ENCODE measurements around the gene SLC20A1. TPM values are rescaled to one million over a fixed set of nuclear protein-coding genes. Genes with fewer than 3 reads are reported as not detected.
A peak's percentile ranks its signal among the peaks of the same experiment; 100 is the strongest.

Gene SLC20A1
- total RNA-seq, 1 experiment from 2014 or later: 117 TPM

DNA sequence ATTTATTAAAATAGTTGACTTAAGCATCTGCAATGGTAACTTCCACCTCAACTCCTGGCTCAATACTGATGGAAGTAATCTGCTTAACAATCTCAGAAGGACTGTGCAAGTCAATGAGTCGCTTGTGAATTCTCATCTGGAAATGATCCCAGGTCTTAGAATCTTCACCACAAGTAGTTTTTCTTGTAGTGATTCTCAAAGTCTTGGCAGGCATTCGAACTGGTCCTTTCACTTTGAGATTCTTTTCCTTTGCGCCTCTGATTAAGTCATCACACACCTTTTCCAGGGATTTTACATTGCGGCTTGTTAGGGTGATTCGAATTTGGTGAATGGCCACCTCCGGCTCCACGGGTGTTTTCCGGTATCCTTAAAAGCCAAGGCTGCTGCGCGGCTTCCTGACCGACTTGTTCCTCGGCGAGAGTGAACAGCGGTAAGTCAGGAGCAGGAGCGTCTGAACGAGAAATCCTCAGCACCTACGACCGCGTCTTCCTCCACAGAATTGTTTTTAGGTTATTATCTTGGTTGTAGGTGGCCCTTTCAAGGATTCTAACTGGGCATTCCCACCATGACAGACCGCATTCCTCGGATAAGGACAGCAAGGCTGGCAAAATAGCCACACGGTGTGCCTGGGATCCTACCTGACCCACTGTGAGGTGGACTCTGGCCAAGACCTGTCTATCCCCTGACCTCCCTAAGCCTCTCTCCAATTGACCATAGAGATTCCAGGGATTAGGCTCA is 23.8 kb upstream of the SLC20A1 start:
- peak overlapping the region; percentile 26 for H3K4me3 ChIP-seq
- DNase-seq: peak; percentile 67
- H3K9me3 ChIP-seq: no peaks in the 10 kb centered on the region

DNA sequence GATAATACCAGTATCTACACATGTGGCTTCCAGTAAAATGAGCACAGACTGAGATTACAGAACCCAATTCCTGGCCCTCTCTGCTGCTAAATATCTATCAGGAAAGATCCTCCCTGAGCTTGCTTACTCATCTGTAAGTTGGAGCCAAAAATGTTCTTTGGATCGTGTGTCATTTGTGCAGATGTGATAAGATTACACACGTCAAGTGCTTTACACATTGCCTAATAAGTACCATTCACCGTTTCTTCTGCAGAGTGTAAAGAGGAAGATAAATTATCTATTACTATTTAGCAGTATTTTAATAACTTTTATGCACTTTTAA is 23.2 kb upstream of the SLC20A1 start:
- peak overlapping the region; percentile 26 for H3K4me3 ChIP-seq
- no peaks in the 10 kb centered on the region for H3K36me3 ChIP-seq
- no peaks in the 10 kb centered on the region for H3K9me3 ChIP-seq
- DNase-seq: peak; percentile 53
- no peaks in the 10 kb centered on the region for H3K27me3 ChIP-seq

More for the DNA sequence above, 23.8 kb upstream of the SLC20A1 start:
- Histone ChIP-seq H3K27me3 (no peaks in the 10 kb centered on the region), H3K36me3 (no peaks in the 10 kb centered on the region)

DNA sequence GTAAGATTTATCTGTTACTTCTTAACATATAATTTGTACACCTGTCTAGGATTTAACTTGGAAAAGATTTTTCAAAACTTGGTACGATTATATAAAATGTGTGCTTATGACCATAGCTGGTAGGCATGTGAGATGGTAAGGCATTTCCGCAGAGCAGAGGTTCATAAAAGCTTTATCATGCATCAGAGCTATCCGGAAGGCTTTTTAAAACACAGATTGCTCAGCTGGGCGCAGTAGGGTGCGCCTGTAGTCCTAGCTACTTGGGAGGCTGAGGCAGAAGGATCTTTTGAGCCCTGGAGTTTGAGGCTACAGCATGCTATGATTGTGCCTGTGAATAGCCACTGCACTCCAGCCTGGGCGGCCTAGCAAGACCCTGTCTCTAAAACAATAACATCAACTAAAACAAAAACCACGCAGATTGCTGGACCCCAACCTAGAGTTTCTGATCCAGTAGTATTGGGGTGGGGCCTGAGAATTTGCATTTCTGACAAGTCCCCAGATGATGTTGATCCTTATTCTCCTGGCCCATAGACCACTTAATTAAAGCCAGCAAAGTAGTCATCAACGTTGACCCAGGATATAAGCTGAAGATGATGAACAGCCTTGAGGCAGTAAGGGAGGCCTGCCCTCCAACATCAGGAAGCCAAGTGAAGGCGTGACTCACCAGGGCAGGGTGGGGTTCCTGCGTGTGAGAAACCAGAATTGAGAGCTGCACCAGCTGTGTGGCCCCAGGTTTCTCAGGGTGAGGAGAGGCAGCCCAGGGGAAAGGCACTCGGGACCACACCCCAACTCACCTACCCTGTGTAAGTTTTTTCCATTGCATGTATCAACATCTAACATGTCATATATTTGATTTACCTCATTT is 21.6 kb upstream of the SLC20A1 start:
- Histone ChIP-seq H3K36me3 (no peaks in the 10 kb centered on the region), H3K9me3 (no peaks in the 10 kb centered on the region), H3K27me3 (no peaks in the 10 kb centered on the region), H3K4me3 (no peak overlapping the region)
- peak; percentile 92 for DNase-seq

DNA sequence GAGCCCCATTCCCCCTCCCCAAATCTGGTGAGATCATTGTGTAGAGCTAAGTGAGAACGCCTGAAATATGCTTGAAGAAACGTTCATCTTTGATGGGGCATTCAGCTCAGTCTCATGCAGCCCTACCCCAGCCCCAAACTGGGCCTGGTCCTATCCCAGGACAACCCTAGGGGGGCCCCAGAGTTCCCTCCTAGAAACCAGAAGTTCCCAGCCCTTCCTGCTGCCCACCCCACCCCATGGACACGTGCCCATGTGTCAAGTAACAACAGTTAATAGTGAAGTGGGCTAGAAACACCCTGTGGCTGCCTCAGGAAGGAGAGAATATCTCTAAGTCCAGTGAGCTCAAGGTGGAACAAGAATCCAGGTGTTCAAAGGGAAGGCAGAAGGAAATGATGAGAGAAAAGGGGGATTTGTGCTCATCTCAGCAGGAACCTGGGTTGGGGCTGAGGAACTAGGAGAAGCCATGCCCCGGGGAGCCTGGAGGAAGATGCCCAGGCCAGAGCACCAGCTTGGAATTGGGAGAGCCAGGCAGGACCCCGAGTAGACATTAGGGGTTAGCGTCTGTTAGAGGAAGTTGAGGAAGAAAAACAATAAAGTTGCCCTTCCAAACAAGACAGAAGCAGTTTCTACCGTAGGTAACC is 20.1 kb upstream of the SLC20A1 start:
- no peak overlapping the region for H3K4me3 ChIP-seq
- H3K36me3 ChIP-seq: no peaks in the 10 kb centered on the region
- no peaks in the 10 kb centered on the region for H3K9me3 ChIP-seq
- no peaks in the 10 kb centered on the region for H3K27me3 ChIP-seq
- no peak for DNase-seq

DNA sequence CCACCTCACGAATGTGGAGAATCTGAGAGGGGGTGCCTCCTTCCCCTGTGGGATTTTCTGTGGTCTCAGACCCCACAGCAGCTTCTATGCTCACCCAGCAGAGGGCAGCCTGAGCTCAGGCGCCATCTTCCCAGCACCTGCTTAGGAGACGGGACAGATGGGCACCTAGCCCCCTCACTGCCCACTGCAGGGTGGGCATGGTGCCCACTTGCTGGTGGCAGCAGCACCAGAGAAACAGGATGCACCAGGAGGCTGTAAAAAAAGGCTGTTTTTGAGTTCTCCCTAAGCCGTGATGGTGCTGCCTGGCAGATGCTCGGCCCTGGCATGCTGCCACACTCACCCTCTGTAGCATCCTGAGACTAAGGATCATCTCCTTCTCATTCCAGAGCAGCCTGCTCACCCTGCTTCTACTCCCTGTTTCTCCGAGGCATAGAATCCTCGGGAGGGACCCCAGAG is 19.1 kb upstream of the SLC20A1 start:
- no peaks in the 10 kb centered on the region for H3K36me3 ChIP-seq
- H3K4me3 ChIP-seq: 0 out of 2 replicates have a peak overlapping the region, but pooled peaks have one; percentile 2
- H3K27me3 ChIP-seq: no peaks in the 10 kb centered on the region
- peak; percentile 76 for DNase-seq
- H3K9me3 ChIP-seq: no peaks in the 10 kb centered on the region

DNA sequence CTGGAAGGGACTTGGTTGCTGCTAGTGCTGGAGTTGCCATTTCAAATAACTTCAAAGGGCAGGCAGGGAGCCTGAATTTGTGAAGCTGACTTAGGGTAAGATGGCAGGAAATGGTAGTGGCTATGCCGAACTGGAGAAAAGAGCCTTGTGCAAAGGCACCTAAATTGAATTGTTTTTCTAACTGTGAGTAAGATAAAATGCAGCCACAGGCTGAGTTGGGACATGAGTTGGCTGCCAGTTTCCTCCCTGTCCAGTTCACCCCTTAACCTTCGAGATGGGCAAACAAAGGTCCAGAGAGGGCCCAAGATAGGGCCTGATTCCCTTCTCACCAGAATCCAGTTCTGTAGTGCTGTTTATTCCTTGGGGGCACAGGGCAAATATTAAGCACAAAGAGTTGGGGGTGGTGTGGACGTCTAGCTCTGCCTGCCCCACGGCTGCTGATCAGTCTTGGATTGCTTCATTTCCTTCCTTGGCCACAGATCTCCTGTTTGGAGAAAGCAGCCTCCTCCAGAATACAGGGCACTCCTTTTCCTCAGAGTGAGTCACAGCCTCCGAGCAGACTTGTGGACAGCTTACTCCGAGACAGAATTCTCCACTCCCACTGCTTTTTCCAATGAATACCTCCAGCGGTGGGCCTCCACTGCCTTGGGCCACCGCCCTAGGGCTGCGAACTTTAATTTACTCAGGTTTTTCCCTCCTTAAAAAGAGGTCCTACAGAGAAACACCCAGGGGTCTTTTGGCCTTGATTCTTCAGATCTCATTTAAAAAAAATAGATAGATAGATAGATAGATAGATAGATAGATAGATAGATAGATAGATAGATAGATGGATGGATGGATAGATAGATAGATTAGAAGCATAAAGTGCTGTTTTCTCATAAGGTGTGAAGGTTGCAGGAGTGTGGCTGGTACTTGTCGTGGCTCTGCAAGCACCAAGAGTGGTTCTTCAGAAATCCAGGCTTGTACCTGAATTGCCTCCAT is 18.4 kb upstream of the SLC20A1 start:
- Histone ChIP-seq H3K27me3 (no peaks in the 10 kb centered on the region), H3K4me3 (peak overlapping the region; percentile 2; the same call in 1 of the 2 replicates), H3K9me3 (no peaks in the 10 kb centered on the region), H3K36me3 (no peaks in the 10 kb centered on the region)
- DNase-seq: peak; percentile 91

DNA sequence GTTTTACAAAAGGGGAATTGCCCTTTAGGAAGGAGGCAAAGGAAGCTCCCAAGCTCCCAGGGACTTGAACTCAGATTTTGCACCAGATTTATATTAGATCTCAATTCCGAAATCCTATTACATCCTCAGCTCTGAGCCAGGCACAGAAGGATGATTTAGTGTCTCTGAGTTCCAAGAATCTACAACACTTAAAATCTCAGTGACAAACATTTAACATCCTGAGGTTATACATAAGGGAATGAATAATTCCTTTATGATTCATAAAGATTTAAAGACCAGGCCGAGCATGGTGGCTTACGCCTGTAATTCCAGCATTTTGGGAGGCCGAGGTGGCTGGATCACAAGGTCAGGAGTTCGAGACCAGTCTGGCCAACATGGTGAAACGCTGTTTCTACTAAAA is 16.5 kb upstream of the SLC20A1 start:
- no peak for DNase-seq
- no peaks in the 10 kb centered on the region for H3K27me3 ChIP-seq
- no peaks in the 10 kb centered on the region for H3K36me3 ChIP-seq
- H3K9me3 ChIP-seq: no peaks in the 10 kb centered on the region
- no peak overlapping the region for H3K4me3 ChIP-seq

DNA sequence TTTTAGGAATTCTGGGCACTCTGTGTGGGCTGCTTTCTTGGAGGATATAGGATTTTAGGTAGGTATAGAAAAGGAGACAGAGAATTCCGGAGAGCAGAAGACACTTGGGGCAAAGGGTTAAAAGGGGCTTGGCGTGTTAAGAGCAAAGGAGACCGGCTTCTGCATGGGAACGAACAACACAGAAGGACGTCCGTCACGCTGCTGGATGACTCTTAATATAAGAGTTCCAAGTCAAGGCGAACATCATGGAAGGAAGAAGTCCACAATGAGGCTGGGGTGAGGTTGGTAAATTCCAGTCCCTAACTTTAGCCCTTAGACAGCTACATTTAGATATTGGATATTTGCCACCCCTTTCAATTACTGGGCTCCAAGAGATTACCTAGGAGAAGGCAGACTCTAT is 15.9 kb upstream of the SLC20A1 start:
- Histone ChIP-seq H3K36me3 (no peaks in the 10 kb centered on the region), H3K9me3 (no peaks in the 10 kb centered on the region), H3K4me3 (no peak overlapping the region), H3K27me3 (no peaks in the 10 kb centered on the region)
- DNase-seq: no peak

DNA sequence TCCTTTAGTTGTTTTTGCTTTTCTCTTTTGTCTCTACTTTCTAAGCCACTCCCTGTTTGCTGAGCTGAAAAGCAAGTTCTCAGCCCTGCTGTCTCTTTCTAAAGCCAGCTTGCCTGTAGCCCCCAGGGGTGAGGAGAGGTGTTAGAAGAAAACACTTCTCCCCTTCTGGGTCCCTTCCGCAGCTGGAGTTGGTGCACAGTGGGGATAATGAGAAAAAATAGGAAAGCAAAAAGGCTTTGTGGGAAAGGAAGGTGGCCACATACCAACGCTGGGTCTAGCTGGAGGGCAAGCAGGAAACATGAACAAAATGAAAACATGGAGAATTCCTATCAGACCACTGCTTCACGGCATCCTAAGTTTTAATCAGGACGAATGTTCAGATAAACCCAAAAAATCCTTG is 15.5 kb upstream of the SLC20A1 start:
- Histone ChIP-seq H3K4me3 (no peak overlapping the region), H3K36me3 (no peaks in the 10 kb centered on the region), H3K27me3 (no peaks in the 10 kb centered on the region), H3K9me3 (no peaks in the 10 kb centered on the region)
- DNase-seq: no peak

DNA sequence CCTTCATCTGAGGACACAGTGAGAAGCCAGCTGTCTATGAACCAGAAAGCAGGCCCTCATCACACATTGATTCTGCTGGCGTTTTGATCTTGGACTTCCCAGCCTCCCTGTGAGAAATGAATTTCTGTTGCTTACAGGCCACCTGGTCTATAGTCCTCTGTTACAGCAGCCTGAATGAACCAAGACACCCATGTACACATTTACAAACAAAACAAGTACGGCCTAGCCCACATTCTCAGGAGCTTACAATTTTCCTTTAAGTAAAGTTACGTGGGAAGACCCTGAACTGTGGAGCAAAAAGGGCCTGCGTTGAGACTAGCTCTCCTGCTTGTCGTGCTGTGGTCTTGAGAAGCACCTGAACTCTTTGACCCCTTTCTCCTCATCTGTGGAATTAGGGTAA is 12.0 kb upstream of the SLC20A1 start:
- no peaks in the 10 kb centered on the region for H3K36me3 ChIP-seq
- DNase-seq: no peak
- no peaks in the 10 kb centered on the region for H3K27me3 ChIP-seq
- H3K9me3 ChIP-seq: no peaks in the 10 kb centered on the region
- no peak overlapping the region for H3K4me3 ChIP-seq

DNA sequence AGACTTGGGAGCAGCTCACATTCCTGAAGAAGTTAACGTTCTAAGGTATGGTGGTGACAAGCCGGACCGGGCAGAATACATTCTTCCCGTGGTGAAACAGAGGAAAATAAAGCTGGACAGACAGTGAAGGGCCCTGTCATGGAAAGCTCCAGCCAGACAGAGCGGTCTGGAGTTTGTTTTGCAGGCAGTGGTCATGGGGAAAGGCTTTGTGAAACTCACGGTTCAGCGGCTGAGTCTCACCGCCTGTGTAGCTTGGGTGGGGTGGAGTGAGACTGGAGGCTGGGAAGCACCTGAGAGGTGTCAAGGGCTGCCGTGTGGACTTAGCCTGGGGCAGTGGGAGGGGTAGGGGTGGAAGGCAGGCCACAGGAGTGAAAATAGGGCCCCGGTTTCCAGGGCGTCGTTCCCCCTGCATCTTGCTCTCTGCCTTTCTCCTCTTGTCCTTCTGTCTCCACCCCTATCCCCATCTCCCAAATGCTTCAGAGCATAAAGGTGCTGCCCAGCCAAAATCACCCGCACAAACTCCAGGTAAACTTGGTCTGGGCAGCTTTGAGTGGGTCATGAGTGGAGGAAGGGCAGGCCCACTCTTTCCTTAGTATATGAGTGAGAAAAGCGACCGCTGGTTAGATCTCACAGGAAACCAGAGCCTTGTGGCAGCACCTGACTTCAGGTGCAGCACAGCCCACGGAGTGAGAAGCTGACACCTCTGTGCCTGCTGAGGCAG is 11.4 kb upstream of the SLC20A1 start:
- DNase-seq: no peak

DNA sequence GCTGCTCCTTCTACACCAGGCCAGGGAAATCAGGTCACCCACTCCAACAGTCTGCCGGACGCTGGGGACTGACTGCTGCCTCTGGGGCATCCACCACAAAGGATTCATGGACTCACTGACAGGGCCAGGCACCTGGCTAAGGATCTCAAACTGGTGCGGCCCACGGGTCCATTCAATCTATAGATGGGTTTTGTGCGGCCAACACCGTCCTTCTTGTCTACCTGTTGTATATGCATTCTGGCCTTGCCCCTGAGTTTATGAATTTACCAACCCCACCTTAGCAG is 10.9 kb upstream of the SLC20A1 start:
- H3K9me3 ChIP-seq: no peaks in the 10 kb centered on the region
- H3K36me3 ChIP-seq: no peaks in the 10 kb centered on the region
- no peak for DNase-seq
- H3K4me3 ChIP-seq: no peak overlapping the region
- no peaks in the 10 kb centered on the region for H3K27me3 ChIP-seq

More for the DNA sequence above, 11.4 kb upstream of the SLC20A1 start:
- no peak overlapping the region for H3K4me3 ChIP-seq
- no peaks in the 10 kb centered on the region for H3K9me3 ChIP-seq
- no peaks in the 10 kb centered on the region for H3K27me3 ChIP-seq
- H3K36me3 ChIP-seq: no peaks in the 10 kb centered on the region

DNA sequence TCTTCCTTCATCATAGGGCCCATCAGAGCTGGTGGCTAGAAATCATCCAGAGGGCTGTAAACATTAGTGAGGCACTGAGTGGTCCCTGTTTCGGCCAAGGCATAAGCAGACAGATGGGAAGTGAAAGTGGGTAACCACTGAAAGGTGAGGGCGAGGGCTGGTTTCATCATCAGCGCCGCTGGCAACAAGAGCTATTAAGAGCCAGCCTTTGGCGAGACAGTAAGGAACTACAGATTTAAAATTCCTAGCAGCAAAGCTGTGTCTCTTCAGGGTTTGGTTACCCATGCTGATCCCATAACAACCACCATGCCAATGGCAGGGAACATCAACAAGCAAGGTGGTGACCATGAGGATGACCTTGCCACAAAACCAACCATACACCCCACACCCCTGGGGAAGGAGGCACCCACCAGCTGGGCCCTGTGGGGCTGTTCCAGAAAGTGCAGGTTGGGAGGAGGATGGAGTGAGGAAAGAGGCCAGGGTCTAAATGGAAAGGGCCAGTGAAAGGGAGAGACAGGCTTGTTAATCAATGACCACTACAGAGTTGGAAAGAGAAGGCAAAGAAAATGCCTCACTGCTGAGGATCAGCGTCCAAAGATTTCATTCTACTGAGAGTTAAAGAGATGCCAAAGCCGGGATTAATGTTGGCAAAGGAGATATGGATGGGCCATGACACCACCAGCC is 9.0 kb upstream of the SLC20A1 start:
- Histone ChIP-seq H3K36me3 (no peaks in the 10 kb centered on the region), H3K9me3 (no peaks in the 10 kb centered on the region), H3K4me3 (no peak overlapping the region), H3K27me3 (no peaks in the 10 kb centered on the region)
- no peak for DNase-seq

DNA sequence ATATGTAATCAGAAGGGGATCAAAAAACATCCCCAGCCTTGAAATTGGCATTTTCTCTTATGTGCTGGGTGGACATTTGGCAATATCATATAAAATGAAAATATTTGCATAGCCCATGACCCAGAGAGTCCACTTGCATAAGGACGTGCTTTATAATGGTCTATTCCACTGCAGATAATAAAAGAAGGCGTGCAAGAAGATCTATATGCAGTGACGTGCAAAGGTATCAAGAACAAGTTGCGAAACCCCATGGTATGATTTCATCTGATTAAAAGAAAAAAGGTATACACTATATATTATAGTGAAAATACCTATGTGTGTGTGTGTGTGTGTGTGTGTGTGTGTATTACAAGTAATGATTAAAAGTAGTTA is 8.5 kb upstream of the SLC20A1 start:
- Histone ChIP-seq H3K9me3 (no peaks in the 10 kb centered on the region), H3K4me3 (no peak overlapping the region), H3K36me3 (no peaks in the 10 kb centered on the region), H3K27me3 (no peaks in the 10 kb centered on the region)
- no peak for DNase-seq

DNA sequence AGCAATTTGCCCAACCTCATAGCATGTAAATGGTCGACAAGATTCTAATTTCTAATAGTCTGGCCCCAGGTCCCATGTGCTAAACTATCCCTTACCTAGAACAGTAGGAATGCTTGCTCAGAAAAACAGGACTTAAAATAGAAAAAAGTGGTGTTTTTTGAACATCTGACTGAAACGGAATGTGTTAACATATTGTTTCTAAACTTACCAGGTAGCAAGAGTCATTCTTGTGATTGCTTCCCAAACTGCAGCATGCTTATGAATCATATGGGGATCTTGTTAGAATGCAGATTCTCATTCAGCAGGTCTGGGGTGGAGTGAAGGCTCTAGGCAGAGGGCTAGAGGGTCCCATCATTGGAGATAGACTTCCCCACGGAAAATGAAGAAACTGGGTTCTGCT is 5.8 kb upstream of the SLC20A1 start:
- Histone ChIP-seq H3K27me3 (no peaks in the 10 kb centered on the region), H3K4me3 (no peak overlapping the region), H3K9me3 (no peaks in the 10 kb centered on the region), H3K36me3 (no peaks in the 10 kb centered on the region)
- no peak for DNase-seq

DNA sequence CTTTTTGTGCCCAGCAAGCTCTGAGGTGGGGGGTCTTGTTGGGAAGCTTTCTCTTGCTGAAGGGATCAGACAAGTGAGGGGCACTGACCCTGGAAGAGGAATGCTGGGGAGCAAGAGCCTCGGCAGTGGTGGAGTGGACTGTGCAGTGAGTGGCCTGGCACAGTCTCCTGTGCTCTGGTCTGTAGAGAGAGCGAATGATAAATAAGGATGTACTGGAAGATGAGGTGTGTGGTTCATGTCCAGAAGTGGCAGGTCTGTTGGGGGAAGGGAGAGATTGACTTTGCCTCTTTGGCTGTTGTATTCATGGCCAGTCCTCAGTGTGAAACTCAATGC is 5.3 kb upstream of the SLC20A1 start:
- no peak overlapping the region for H3K4me3 ChIP-seq

More for the DNA sequence above, 5.3 kb upstream of the SLC20A1 start:
- DNase-seq: no peak
- Histone ChIP-seq H3K27me3 (no peaks in the 10 kb centered on the region), H3K9me3 (no peaks in the 10 kb centered on the region), H3K36me3 (no peaks in the 10 kb centered on the region)

Measured in MG63 (cell line).